ENCODE data around the gene RFLNA. TPM values are rescaled to one million over a fixed set of nuclear protein-coding genes. Genes with fewer than 3 reads are reported as not detected.

RFLNA gene
- total and polyA plus RNA-seq, 2 experiments from 2014 or later = 57.8 to 67.8 TPM

- Histone ChIP-seq H3K36me3 (replicated peaks; ENCODE audit: insufficient read depth, low read depth) (no peaks in the 10 kb centered on the region), H3K27ac (no peak overlapping the region), H4K20me1 (ENCODE audit: insufficient read depth, poor library complexity, severe bottlenecking) (peaks cover 6% of the 10 kb centered on the region), H3K4me3 (no peak overlapping the region), H3K9me3 (ENCODE audit: low read depth) (no peaks in the 10 kb centered on the region), H2AFZ (no peak overlapping the region), H3K79me2 (no peaks in the 10 kb centered on the region), H3K4me2 (no peak overlapping the region), H3K27me3 (no peaks in the 10 kb centered on the region), H3K4me1 (ENCODE audit: insufficient read depth) (no peaks in the 10 kb centered on the region), H3K9me2 (replicated peaks; ENCODE audit: insufficient read depth) (no peaks in the 10 kb centered on the region)
- 98% methylated on average over 15 of the region's 15 CpGs for WGBS (ENCODE audit: low lambda C conversion rate, missing lambda C conversion rate)
- no peak for DNase-seq (ENCODE audit: low spot score)
- TF ChIP-seq EZH2phosphoT487 (IDR thresholded peaks at IDR 0.05; ENCODE audit: low read depth, severe bottlenecking, unreplicated experiment) (no peak), CTCF (IDR thresholded peaks at IDR 0.05; ENCODE audit: poor library complexity) (no peak), EZH2 (IDR thresholded peaks at IDR 0.05; ENCODE audit: borderline replicate concordance) (no peak)
Observed at GRCh38 chr12:124357616-124358015, 62.7 kb downstream of the RFLNA start.

GRCh38 chr12:124358572-124358971, 63.7 kb downstream of the RFLNA start:
- Histone ChIP-seq H3K27ac (no peak overlapping the region), H3K9me2 (replicated peaks; ENCODE audit: insufficient read depth) (no peaks in the 10 kb centered on the region), H3K36me3 (replicated peaks; ENCODE audit: insufficient read depth, low read depth) (no peaks in the 10 kb centered on the region), H3K4me3 (no peak overlapping the region), H3K79me2 (no peaks in the 10 kb centered on the region), H2AFZ (no peak overlapping the region), H3K27me3 (no peaks in the 10 kb centered on the region), H3K9me3 (ENCODE audit: low read depth) (no peaks in the 10 kb centered on the region), H3K4me1 (ENCODE audit: insufficient read depth) (no peaks in the 10 kb centered on the region), H3K4me2 (no peak overlapping the region), H4K20me1 (ENCODE audit: insufficient read depth, poor library complexity, severe bottlenecking) (peaks cover 2% of the 10 kb centered on the region)
- no peak for DNase-seq (ENCODE audit: low spot score)
- TF ChIP-seq EZH2phosphoT487 (IDR thresholded peaks at IDR 0.05; ENCODE audit: low read depth, severe bottlenecking, unreplicated experiment) (no peak), EZH2 (IDR thresholded peaks at IDR 0.05; ENCODE audit: borderline replicate concordance) (no peak), CTCF (IDR thresholded peaks at IDR 0.05; ENCODE audit: poor library complexity) (no peak)
- 95% methylated on average over 11 of the region's 11 CpGs for WGBS (ENCODE audit: low lambda C conversion rate, missing lambda C conversion rate)

GRCh38 chr12:124359671-124360581, 65.0 kb downstream of the RFLNA start:
- WGBS (ENCODE audit: low lambda C conversion rate, missing lambda C conversion rate) = 84% methylated on average over 36 of the region's 37 CpGs
- Histone ChIP-seq H3K27ac (no peak overlapping the region), H3K9me2 (replicated peaks; ENCODE audit: insufficient read depth) (no peaks in the 10 kb centered on the region), H3K4me2 (no peak overlapping the region), H3K4me1 (ENCODE audit: insufficient read depth) (no peaks in the 10 kb centered on the region), H3K27me3 (no peaks in the 10 kb centered on the region), H4K20me1 (ENCODE audit: insufficient read depth, poor library complexity, severe bottlenecking) (peaks cover 2% of the 10 kb centered on the region), H3K9me3 (ENCODE audit: low read depth) (no peaks in the 10 kb centered on the region), H2AFZ (no peak overlapping the region), H3K36me3 (replicated peaks; ENCODE audit: insufficient read depth, low read depth) (no peaks in the 10 kb centered on the region), H3K79me2 (peaks cover 5% of the 10 kb centered on the region), H3K4me3 (no peak overlapping the region)
- TF ChIP-seq EZH2phosphoT487 (IDR thresholded peaks at IDR 0.05; ENCODE audit: low read depth, severe bottlenecking, unreplicated experiment) = no peak
- TF ChIP-seq EZH2 (IDR thresholded peaks at IDR 0.05; ENCODE audit: borderline replicate concordance) = no peak
- no peak for TF ChIP-seq CTCF (IDR thresholded peaks at IDR 0.05; ENCODE audit: poor library complexity)
- no peak for DNase-seq (ENCODE audit: low spot score)
